RWPE2 (cell line): ENCODE measurements around the gene RXFP2.

ENCODE experiments used
- ATAC-seq: fragments of 200-7000 bp; cut with Tn5 transposase; 3 replicates; pipeline ENCODE4 v1.9.1; 2021; ENCODE audit warnings: low read depth
- DNase-seq: peaks from one replicate; pipeline ENCODE4 v3.0.0-alpha.2; 2020; ENCODE audit warnings: low spot score
- H3K27ac ChIP-seq: fragments of 450-650 bp; 2 replicates; pipeline ENCODE4 v1.5.1; 2017; ENCODE audit warnings: mild to moderate bottlenecking; ENCODE audit not compliant: poor library complexity, severe bottlenecking
- H3K27me3 ChIP-seq: fragments of 250-450 bp; sonication (Bioruptor Pico); 2 replicates; pipeline ENCODE4 v1.5.1; 2021; ENCODE audit warnings: mild to moderate bottlenecking, moderate library complexity; ENCODE audit not compliant: insufficient read depth, poor library complexity, severe bottlenecking
- H3K36me3 ChIP-seq: fragments of 250-450 bp; sonication (Bioruptor Pico); 2 replicates; pipeline ENCODE4 v1.5.1; 2020; ENCODE audit warnings: low read depth, mild to moderate bottlenecking, moderate library complexity
- H3K4me1 ChIP-seq: fragments of 250-450 bp; sonication (Bioruptor Pico); 2 replicates; pipeline ENCODE4 v1.5.1; 2021; ENCODE audit warnings: mild to moderate bottlenecking, moderate library complexity; ENCODE audit not compliant: insufficient read depth, poor library complexity, severe bottlenecking
- H3K4me3 ChIP-seq: fragments of 250-450 bp; sonication (Bioruptor Pico); 2 replicates; pipeline ENCODE4 v1.5.1; 2021; ENCODE audit warnings: mild to moderate bottlenecking, moderate library complexity; ENCODE audit not compliant: severe bottlenecking
- H3K9me3 ChIP-seq: fragments of 250-450 bp; sonication (Bioruptor Pico); 2 replicates; pipeline ENCODE4 v1.5.1; 2021; ENCODE audit warnings: mild to moderate bottlenecking, moderate library complexity; ENCODE audit not compliant: severe bottlenecking
- TF ChIP-seq, protein P1 (sequence below): fragments of 450-650 bp; IDR thresholded peaks from one replicate; pipeline ENCODE4 v1.5.1; 2017; ENCODE audit warnings: mild to moderate bottlenecking, moderate library complexity; ENCODE audit not compliant: poor library complexity, severe bottlenecking

The RXFP2 gene

DNA sequence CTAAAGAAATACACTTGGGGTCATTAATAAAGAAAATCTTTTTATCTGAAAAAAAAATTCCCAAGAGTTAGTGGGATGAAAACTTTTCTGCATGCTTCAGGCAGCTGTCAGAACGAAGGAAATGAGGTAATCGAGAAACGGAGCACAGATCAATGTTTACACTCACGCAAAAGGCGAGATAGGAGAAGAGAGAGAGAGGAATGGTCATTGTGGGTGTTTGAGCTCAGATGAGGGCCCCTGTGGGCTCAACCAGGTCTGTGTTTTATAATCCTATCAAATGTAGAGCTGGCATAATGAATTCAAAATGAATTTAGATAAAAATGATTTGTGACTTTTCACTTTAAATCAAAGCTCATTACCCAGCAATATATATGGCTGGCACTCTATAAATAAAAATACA is 6.3 kb upstream of the RXFP2 start:
- no peaks in the 10 kb centered on the region for H3K27me3 ChIP-seq
- TF ChIP-seq, protein P1, sequence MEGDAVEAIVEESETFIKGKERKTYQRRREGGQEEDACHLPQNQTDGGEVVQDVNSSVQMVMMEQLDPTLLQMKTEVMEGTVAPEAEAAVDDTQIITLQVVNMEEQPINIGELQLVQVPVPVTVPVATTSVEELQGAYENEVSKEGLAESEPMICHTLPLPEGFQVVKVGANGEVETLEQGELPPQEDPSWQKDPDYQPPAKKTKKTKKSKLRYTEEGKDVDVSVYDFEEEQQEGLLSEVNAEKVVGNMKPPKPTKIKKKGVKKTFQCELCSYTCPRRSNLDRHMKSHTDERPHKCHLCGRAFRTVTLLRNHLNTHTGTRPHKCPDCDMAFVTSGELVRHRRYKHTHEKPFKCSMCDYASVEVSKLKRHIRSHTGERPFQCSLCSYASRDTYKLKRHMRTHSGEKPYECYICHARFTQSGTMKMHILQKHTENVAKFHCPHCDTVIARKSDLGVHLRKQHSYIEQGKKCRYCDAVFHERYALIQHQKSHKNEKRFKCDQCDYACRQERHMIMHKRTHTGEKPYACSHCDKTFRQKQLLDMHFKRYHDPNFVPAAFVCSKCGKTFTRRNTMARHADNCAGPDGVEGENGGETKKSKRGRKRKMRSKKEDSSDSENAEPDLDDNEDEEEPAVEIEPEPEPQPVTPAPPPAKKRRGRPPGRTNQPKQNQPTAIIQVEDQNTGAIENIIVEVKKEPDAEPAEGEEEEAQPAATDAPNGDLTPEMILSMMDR = no peak
- H3K4me1 ChIP-seq = no peaks in the 10 kb centered on the region
- ATAC-seq = no peak
- H3K4me3 ChIP-seq = no peak overlapping the region
- no peaks in the 10 kb centered on the region for H3K36me3 ChIP-seq
- DNase-seq = no peak
- no peak overlapping the region for H3K27ac ChIP-seq
- H3K9me3 ChIP-seq = no peaks in the 10 kb centered on the region

DNA sequence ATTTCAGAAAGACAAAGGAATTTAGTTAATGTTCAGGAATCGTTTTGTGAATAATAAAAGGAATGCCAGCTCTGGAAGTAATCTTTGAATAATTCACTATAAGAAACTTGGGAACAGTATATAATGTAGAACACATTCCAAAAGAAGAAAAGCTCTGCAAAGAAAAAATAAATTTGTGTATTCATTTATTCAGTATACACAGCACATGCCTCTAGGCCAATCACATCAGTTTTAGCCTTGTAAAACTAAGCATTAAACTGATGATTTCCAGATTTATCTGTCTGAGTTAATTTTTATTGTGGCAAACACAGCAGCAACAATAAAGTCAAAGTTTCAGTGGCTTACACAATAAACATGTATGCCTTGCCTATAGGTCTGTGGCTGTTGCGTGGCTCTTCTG is 5.7 kb upstream of the RXFP2 start:
- Histone ChIP-seq H3K36me3 (no peaks in the 10 kb centered on the region), H3K4me3 (no peak overlapping the region), H3K9me3 (no peaks in the 10 kb centered on the region), H3K27me3 (no peaks in the 10 kb centered on the region), H3K4me1 (no peaks in the 10 kb centered on the region), H3K27ac (no peak overlapping the region)
- no peak for ATAC-seq
- no peak for DNase-seq
- TF ChIP-seq, protein P1 = no peak

DNA sequence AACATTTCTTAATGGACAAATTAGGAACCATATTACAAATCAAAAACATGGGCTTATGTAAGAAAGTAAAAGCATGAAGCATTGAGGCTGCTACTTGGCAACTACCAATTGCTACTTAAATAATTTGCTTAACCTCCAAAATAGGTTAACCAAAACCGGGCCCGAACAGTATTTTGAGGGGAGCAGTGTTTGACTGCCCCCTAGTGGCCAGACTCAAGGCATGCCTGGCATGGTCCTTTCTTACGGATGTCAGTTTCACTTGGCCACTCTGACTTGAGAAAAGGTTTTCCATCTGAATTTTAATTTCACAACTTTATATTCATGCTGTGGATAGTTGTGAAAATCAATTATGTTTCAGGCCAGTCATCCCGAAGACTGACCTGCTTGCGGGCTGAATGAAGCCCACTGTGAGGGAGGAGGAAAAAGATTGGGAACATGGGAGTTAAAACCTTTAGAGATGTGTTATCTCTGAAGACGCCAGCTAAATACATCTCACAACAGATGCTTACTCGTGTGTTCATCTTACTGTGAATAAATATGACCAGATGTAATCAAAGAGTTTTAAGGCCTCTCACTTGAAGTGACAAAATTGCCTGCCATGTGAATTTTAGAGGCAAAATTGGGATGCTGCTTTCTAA is 2.9 kb downstream of the RXFP2 start:
- ATAC-seq = peak; percentile 75; the same call in 2 of the 3 replicates
- no peak overlapping the region for H3K4me3 ChIP-seq

GRCh38 chr13:31747291-31747690 is 8.0 kb downstream of the RXFP2 start:
- Histone ChIP-seq H3K4me3 (no peak overlapping the region), H3K9me3 (no peaks in the 10 kb centered on the region), H3K36me3 (no peaks in the 10 kb centered on the region), H3K4me1 (peaks cover 14% of the 10 kb centered on the region), H3K27ac (no peak overlapping the region), H3K27me3 (no peaks in the 10 kb centered on the region)
- ATAC-seq (no peak), DNase-seq (no peak)
- TF ChIP-seq, protein P1 = no peak

More for the DNA sequence above, 2.9 kb downstream of the RXFP2 start:
- Histone ChIP-seq H3K27me3 (no peaks in the 10 kb centered on the region), H3K4me1 (no peaks in the 10 kb centered on the region), H3K9me3 (no peaks in the 10 kb centered on the region), H3K27ac (no peak overlapping the region), H3K36me3 (no peaks in the 10 kb centered on the region)
- TF ChIP-seq, protein P1 = peak; percentile 94
- no peak for DNase-seq

- ATAC-seq (no peak), DNase-seq (no peak)
- Histone ChIP-seq H3K4me1 (peaks cover 14% of the 10 kb centered on the region), H3K4me3 (no peak overlapping the region), H3K36me3 (no peaks in the 10 kb centered on the region), H3K27ac (no peak overlapping the region), H3K27me3 (no peaks in the 10 kb centered on the region), H3K9me3 (no peaks in the 10 kb centered on the region)
- TF ChIP-seq, protein P1 = no peak
Observed at GRCh38 chr13:31747966-31748365, 8.6 kb downstream of the RXFP2 start.
